Measurements from ENCODE around the gene JAK3.

The JAK3 gene

DNA sequence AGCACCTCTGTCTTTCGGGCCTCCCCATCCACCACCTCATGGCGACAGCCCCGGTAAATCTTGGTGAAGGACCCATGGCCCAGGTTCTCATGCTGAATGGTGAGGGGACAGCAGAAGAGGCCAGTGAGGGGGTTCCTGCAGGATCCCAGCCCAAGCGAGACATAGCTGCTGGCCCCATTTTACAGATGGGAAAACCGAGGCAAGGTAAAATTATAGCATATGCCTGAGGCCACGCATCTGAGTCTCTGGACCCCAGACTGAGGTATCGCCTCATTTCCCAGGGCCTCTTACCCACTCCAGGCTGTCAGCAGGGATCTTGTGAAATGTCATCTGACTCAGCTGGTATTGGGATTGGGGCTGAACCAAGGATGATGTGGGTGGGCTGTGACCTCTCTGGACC lies 9.8 kb downstream of the JAK3 start:
- no peak for DNase-seq

DNA sequence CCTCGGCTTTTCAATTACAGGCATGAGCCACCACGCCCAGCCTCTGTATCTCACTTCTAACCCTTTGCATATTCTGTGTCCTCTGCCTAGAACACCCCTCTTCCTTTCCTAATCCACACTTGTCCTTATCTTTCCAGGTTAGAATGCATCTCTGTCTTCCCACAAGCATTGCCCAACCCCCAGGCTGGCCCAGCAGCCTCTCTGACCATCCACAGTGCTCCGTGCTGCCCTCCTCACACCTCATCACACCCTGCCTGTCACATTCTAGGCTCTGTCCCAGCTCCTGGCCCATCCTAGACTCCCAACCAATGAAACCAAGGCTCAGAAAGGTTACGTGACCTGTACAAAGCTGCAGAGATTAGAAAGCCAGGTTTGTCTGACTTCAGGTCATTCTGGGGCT lies 11.3 kb downstream of the JAK3 start:
- no peak for DNase-seq

GRCh38 chr19:17835182-17836006 lies 12.4 kb downstream of the JAK3 start:
- no peak for DNase-seq

- DNase-seq: no peak
These were observed 13.2 kb downstream of the JAK3 start for GRCh38 chr19:17834350-17835181.

- DNase-seq: no peak
These were observed 15.2 kb downstream of the JAK3 start for GRCh38 chr19:17832443-17833208.

DNA sequence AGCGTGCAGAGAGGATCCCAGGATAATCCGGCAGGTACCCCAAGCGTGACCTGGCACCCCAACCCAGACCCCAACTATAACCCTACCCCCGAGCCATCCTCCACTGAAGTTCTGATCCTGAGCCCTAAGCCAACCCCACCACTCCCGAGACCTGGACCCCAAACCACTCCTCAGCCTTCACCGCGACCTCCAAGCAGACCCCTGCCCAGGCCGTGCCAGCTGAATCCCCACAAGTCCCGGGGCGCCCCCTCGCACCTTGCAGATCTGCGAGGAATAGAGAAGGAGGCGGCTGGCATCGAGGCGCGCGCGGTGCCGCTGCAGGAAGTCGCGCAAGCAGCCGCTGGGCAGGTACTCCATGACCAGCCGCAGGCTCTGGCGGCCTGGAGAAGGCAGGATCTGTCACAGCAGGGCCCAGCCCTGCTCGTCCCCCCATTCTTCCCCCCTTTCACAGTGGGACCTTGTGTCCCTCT lies 16.3 kb downstream of the JAK3 start:
- no peak for DNase-seq

GRCh38 chr19:17830567-17831418 lies 17.0 kb downstream of the JAK3 start:
- no peak for DNase-seq

- no peak for DNase-seq
These were observed 17.8 kb downstream of the JAK3 start for GRCh38 chr19:17829855-17830566.

GRCh38 chr19:17826508-17827056 lies 21.2 kb downstream of the JAK3 start:
- no peak for DNase-seq

- DNase-seq: no peak
These were observed 23.4 kb downstream of the JAK3 start for GRCh38 chr19:17824339-17824738.

GRCh38 chr19:17821190-17821589 lies 26.6 kb downstream of the JAK3 start, which contains the start of gene INSL3:
Gene INSL3, minus strand, starts transcription at chr19:17821519. Its CDS starts 13 bp downstream, at chr19:17821506.
- no peak for DNase-seq

DNA sequence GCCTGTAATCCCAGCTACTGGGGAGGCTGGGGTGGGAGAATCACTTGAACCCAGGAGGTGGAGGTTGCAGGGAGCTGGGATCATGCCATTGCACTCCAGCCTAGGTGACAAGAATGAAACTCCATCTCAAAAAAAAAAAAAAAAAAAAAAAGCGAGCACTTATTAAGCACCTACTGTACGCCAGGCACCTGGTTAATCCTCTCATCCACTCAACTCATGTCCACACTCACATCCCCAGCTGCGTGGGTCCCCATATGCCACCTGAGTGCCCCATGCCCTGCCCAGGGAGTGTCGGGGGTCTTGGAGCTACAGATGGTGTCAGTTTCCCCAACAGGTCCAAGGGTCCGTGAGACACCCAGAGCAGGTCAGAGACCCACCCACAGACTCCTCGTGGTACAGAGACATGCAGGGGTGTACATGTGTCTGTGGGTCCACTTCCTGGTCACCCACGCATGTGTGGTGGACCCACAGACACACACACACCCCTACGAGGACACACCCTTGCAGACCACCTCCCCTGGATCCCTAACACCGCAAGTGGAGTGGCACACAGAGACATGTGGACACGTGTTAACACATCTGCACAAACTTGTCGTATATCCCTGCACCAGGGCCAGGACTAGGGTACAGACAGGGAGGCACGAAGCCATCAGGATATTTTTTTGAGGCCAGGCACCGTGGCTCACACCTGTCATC lies 30.0 kb downstream of the JAK3 start:
- no peak for DNase-seq

- DNase-seq: no peak
These were observed 35.7 kb downstream of the JAK3 start for GRCh38 chr19:17812099-17812498.

- no peak for DNase-seq
These were observed 36.1 kb downstream of the JAK3 start for GRCh38 chr19:17811681-17812080.

- no peak for DNase-seq
These were observed 36.7 kb downstream of the JAK3 start for GRCh38 chr19:17811103-17811502.

GRCh38 chr19:17807731-17808316 lies 40.0 kb downstream of the JAK3 start:
- DNase-seq: peak; percentile 35 to 37

GRCh38 chr19:17806945-17807344 lies 40.8 kb downstream of the JAK3 start:
- DNase-seq: peak; percentile 29 to 51

GRCh38 chr19:17805427-17805826 lies 42.4 kb downstream of the JAK3 start:
- no peak for DNase-seq

- peak; percentile 65 to 73 for DNase-seq
These were observed 44.4 kb downstream of the JAK3 start for GRCh38 chr19:17803264-17803896.
